ENCODE data around the gene DEFB110.

DNA sequence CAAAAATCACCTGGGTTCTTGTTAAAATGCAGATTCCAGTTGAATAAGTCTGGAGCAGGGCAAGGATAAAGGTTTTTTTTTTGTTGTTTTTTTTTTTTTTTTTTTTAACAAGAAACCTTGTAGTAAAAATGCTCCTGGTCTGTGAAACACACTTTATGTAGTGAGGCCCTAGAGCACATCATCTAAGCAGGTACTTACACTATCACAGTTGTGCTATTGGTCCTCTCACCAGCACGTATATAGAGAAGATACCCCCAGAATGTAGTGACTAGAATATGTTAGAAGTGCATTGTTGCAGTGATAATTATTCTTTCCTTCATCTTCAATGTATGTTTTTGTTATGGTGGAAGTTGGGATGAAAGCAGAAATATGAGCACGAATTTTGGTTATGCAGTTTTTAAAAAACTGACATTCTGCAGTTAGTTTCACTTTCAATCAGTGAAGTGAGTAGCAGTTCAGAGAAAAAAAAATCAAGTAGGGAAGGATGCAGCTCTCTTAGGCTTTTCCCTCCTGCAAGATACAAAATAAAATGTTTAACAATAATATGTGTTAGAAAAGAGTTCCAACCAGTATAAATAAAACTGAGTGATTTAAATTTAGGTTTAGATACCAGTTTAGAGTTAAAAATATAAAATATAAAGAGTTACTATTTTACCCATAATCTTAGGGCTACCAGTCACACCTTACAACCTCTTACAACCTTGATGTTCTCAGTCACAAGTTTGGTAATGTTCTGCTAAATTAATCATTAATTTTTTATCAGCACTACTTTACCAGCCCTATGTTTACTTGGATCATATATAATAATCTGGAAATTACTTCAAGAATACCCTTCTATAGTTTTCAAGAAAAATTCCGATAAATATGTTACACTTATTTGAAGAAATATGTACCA lies 43.2 kb downstream of the DEFB110 start:
- TF ChIP-seq EP300 (IDR thresholded peaks at IDR 0.05; ENCODE audit: borderline replicate concordance in 1 of 2, low read depth in 1 of 2, low read length in 1 of 2) (no peak), ELF1 (IDR thresholded peaks at IDR 0.05) (no peak), NRF1 (IDR thresholded peaks at IDR 0.05; ENCODE audit: low read depth, low read length) (no peak), TCF12 (IDR thresholded peaks at IDR 0.05) (no peak), FOXM1 (IDR thresholded peaks at IDR 0.05; ENCODE audit: low read depth) (no peak), GATA2 (CRISPR knock-in tag; IDR thresholded peaks at IDR 0.05) (no peak), RAD21 (IDR thresholded peaks at IDR 0.05; ENCODE audit: low read length) (no peak)
- TF ChIP-seq, protein P1, sequence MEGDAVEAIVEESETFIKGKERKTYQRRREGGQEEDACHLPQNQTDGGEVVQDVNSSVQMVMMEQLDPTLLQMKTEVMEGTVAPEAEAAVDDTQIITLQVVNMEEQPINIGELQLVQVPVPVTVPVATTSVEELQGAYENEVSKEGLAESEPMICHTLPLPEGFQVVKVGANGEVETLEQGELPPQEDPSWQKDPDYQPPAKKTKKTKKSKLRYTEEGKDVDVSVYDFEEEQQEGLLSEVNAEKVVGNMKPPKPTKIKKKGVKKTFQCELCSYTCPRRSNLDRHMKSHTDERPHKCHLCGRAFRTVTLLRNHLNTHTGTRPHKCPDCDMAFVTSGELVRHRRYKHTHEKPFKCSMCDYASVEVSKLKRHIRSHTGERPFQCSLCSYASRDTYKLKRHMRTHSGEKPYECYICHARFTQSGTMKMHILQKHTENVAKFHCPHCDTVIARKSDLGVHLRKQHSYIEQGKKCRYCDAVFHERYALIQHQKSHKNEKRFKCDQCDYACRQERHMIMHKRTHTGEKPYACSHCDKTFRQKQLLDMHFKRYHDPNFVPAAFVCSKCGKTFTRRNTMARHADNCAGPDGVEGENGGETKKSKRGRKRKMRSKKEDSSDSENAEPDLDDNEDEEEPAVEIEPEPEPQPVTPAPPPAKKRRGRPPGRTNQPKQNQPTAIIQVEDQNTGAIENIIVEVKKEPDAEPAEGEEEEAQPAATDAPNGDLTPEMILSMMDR (IDR thresholded peaks at IDR 0.05): no peak
- TF ChIP-seq, protein P2, sequence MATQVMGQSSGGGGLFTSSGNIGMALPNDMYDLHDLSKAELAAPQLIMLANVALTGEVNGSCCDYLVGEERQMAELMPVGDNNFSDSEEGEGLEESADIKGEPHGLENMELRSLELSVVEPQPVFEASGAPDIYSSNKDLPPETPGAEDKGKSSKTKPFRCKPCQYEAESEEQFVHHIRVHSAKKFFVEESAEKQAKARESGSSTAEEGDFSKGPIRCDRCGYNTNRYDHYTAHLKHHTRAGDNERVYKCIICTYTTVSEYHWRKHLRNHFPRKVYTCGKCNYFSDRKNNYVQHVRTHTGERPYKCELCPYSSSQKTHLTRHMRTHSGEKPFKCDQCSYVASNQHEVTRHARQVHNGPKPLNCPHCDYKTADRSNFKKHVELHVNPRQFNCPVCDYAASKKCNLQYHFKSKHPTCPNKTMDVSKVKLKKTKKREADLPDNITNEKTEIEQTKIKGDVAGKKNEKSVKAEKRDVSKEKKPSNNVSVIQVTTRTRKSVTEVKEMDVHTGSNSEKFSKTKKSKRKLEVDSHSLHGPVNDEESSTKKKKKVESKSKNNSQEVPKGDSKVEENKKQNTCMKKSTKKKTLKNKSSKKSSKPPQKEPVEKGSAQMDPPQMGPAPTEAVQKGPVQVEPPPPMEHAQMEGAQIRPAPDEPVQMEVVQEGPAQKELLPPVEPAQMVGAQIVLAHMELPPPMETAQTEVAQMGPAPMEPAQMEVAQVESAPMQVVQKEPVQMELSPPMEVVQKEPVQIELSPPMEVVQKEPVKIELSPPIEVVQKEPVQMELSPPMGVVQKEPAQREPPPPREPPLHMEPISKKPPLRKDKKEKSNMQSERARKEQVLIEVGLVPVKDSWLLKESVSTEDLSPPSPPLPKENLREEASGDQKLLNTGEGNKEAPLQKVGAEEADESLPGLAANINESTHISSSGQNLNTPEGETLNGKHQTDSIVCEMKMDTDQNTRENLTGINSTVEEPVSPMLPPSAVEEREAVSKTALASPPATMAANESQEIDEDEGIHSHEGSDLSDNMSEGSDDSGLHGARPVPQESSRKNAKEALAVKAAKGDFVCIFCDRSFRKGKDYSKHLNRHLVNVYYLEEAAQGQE (IDR thresholded peaks at IDR 0.05; ENCODE audit: low read depth, low read length): no peak
